ENCODE data around the gene TPRG1L.

Gene TPRG1L

DNA sequence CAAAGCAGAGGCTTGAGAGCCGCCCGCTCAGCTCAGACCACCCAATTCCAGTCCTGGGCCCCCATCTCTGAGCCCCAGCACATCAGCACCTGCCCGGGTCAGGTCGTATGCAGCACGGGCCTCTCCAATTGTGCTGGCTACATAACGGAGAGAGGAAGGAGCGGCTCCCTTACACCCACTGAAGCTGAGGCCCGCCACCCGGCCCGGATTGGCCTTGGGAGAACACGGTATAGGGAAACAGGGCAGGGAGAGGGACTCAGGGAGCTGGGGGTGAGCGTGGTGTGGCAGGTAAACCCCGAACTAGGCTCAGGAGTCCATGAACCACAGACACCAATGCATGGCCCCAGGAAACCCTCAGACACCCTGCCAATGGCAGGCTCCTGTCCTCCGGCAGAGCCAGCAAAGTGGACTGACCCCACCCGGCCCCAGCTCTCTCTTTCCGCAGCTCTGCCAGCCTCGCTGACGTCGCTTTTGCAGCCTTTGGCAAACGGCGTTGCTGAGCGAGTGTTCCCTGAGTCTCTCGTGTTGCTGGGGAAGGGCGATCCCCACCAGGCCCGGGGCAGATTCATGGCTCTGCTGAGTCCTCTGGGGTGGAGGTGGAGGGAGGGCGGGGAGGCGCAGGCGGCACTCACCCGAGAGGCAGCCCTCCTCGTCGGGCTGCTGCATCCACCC is 30.0 kb upstream of the TPRG1L start:
- DNase-seq = no peak

DNA sequence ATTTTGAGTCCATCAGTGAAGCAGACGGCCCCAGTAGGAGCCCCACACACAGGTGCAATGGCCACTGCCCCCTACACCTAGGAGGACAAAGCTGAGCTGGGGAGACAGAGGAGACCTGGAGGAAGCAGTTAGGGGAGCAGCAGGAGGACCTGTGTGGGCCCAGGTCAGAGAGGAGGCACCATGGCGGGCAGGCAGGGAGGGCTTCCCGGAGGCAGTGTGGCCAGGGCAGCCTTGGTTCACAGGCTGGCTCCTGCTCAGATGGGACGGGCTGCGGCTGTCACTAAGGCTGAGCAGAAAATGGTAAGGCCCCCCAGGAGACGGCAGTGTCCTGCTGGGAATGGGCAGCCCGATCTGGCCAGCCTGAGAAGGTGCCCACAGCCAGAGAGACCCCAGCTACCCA is 28.9 kb upstream of the TPRG1L start:
- DNase-seq = no peak

DNA sequence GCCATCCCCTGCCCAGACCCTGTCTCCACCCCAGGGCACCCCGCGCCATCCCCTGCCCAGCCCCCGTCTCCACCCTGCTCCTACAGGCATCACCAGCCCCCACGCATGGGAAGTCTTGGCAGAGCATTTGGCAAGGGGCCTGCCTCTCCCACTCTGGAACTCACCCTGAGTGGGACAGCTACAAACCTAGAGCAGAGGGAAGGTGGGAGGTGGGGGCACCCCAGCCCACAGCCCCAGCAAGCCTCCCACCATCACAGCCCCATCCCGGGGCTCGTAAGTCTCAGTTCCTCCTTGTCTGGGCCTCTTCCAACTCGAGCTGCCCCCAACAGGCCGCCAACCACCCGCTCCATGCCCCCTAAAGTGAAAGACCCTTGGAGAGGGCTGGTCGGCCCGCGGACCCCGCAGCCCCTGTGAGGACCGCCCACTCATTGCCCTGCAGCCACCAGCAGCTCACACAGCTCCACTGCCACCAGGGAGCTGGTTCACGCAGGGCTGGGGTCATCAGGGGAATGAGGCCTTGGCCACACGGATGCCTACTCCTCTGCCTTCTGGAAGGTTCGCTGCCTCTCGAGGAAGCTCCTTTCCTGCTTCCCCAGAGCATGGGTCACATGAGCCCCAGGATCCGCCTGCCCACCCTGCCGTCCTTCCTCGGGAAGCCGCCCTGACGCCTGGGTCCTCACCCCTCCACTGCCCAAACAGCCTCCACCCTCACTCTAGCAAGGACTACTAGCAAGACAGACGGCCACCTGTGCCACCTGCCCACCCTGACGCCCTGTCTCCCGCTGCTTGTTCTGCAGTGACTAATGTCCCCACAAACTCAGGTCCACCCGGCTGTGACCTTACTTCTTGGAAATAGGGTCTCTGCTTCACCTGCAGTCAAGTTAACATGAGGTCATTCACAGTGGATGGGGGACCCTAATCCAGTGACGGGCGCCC is 27.9 kb upstream of the TPRG1L start:
- DNase-seq = no peak

DNA sequence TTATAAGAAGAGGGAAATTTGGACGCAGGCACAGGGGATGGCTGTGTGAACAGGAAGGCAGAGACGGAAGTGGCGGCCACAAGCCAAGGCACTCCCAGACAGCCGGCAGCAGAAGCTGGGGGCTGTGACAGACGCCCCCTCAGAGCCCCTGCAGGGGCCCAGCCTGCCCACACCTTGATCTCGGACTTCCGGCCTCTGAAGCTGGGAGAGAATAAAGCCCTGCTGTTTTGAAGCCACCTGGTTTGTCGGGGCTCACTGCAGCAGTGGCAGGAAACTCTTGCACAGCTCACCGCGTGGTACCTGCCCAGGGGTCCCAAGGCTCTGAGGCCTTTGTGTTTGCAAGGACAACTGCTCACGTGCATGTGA is 27.2 kb upstream of the TPRG1L start:
- DNase-seq = no peak

DNA sequence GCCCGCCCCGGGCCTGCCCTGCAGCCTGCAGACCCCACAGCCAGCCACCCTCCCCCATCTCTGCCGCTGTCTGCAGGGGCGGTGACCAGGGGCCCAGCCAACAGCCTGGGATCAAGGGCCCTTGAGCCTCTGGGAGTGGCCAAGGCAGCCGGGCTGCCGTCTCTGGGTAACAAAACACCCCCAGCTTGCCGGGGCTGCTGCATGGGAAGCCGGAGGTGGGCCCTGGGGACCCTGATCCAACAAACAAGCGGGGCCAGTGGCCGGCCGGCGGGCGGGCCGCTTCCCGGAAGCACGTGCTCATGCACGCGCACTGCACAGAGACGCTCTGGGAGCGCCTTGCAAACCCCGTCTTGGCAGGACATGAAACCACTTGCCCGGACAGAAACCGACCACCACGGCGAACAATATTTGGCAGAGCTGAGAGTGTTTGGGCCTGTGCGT is 26.7 kb upstream of the TPRG1L start:
- DNase-seq = no peak

DNA sequence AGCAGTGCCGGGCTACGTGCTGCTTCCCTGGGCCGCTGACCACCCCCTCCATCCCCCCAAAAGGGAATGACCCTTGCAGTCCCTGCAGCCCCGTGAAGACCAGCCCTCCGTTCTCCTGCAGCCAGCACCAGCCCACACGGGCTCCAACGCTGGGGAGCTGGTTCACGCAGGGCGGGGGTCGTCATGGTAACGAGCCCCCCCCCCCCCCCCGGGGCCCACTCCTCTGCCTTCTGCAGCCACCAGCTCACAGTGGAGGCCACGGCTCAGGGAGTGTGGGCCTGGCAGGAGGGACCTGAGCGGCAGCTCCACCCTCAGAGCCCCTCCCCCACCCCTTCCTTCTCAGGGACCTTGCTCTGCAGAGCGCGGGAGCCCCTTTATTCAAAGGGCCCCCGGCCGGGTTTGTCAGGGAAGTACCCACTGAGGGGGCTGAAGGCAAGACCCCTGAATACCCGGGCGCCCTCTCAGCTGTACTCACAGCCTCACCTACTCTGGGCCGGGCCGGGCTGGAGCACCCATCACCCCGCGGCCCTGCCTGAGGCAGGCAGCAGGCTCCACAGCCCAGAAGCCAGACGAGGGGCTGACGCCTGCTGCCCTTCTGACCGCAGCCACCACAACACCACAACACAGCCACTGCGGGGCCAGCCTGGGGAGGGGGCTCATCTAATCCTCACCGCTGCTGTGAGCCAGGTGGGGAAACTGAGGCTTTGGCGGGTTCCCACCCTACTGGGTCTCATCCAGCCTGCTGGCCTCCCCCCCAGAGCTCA is 26.1 kb upstream of the TPRG1L start:
- DNase-seq = no peak

DNA sequence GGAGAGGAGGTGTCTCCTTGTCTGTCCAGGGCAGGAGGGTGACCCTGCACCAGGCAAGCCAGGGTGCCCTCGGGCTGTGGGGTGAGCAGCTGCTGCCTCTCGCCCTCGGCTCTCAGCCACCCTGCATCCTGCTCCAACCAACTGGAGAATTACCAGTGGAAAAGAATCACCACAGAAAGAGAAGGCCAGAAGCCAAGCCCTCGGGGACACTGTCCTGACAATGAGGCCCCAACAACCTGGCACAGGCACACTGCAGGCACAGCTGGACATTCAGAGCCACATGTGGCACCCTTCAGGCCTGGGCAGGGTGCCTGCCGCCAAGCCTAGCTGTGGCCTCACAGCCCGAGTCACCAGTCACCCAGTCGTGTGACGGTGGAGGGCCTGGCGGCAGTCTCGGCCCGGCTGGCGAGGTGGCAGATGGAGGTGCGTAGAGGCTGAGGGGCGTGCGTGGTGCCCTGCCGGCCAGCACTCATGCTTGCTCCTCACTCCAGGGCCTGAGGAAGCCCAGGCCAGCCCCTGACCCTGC is 25.5 kb upstream of the TPRG1L start:
- no peak for DNase-seq

DNA sequence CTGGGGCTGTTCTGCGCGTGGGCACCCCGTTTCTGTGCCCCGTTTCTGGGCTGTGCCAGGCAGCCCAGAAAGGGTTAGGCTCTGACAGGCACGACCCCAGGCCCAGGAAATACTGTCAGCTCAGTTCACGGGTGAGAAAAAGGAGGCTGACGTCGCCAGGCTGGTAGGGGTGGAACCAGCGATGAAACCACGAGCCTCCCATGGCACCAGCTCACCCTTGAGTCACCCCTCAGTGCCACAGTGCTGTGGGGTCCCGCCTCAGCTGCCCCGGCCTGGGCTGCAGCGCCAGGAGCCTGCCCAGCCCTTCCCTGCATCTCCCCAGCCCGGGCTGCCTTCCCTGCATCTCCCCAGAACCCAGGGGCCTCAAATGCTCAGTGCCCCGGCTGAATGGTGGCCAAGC is 25.0 kb upstream of the TPRG1L start:
- no peak for DNase-seq

DNA sequence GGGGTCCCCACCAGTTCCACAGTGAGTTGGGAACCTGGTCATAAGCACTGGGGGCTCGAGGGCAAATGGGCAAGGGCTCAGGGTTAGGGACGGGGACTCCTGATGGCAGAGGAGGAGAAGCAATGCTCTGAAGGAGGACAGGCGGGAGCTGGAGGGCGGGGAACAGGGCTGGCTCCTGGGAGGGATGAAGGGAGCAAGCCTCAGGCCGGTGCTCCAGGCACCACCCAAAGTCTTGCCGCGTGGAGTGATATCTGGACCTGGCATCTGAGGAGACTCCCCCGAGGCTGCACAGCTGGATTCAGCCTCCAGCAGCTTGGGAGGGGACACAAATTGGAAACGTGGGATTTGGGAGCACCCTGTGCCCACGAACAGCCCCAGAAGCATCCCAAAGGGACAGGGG is 24.5 kb upstream of the TPRG1L start:
- no peak for DNase-seq

DNA sequence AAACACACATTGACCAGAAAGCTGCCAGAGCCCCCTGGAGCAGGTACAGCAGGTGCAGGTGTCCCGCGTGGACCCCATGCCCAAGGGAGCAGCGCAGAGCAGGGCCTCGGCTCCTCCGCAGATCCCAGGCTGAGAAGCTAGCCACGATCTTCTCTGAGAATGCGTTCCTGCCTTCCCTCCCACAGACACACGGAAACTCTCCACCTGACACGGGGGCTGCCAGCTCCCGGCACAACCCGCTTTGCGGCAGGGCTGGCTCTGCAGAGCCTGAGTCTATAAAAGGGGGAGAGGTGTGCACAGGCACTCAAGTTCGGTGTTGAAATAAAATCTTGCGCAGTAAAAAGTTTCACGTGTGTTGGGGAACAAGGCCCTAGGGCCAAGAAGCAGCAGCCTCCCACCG is 23.1 kb upstream of the TPRG1L start:
- DNase-seq = no peak

DNA sequence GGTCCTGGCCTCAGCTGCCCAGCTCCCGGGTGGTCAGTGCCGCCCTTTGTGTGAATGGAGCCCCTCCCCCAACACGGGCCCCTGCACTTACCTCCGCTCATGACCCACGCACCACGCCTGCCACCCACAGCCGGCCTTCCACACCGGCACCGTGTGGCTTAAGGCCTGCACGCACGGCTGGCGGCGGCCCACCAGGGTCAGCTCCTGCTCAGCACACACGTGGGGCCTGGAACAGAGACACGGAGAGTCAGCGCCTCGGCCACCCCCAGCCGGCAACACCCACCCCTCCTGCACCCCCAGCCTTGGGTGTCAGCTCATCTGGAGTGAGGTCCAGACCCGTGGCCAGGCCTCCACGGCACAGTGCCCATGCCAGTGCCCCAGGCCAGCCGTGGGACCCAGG is 22.4 kb upstream of the TPRG1L start:
- no peak for DNase-seq

DNA sequence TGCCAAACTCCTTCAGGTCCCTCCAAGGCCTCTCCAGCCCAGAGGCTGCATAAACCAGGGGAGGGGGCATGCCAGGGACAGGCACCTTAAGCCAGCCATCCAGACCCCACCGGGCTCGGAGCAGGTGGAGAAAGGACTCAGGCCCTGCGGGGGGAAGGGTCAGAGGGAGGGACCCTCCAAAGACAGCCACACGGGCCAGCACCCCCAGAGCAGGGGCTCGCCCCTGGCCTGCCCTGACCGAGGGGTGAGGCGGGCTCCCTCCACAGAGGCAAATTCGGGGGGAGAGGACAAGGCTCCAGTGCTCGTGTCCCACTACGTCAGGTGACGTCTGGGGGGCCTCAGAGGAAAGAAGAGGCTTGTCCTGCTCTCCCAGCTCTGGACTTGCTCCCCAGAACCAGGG is 21.7 kb upstream of the TPRG1L start:
- DNase-seq = no peak

DNA sequence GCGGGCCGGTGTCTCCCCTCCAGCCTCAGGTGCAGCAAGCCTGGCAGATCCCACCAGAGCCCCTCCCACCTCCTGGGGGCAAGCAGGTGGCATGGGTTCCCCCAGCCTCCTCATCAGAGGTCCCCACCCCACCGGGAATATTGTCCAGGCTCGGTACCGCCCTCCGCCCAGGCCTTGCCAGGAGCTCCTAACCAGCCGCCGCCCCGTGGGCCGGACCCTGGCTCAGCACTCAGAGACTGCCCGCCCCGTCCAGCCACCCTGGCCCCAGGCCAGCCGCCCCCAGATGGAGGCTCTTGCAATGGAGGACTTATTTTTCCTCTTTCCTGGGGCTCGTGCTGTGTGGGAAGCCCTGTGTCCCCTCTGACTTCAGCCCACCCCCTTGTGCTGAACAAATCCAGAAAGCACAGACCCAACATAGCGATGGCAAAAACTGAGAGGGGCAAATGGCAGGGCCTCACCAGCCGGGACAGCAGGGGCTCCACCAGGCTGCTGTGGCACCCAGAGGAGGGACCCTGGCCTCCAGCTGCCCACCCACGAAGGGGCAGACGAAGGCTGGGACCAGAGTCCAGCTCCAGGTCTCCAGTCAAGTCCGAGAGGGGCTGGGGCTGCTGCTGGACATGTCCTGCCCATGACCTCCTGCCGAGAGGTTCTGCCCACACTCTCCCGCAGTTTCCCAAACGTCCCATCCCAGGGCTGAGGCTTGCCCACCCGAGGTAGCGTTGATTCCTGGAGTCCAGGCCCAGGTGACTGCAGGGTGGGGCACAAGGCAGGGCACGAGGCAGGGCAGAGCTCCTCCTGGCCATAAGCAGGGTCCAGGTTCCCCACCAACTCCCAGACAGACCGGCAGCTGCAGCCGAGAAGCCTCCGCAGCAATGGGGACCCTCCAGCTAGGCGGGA is 21.0 kb upstream of the TPRG1L start:
- DNase-seq = no peak

DNA sequence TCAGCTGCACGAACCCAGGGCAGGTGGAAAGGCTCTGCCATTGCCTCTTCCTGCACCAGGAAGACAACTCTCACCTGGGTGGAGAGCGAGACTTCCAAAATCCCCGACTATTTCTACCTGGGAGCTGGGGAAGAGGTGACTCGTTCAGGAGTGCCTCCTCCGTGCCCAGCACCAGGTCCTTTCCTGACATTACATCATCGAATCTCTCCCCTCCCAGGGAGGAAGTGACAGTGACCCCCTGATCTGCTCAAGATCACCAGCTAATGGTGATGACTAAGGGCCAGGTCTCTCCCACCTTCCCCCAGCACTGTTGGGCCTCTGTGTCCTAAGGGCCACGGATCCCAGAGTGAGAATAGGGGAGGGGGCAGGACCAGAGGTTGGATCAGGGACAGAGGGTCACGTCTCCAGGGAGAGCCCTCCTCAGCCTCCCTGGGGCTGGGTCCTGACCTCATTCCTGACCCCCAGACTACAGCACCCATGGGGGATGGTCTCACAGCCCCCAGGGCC is 20.3 kb upstream of the TPRG1L start:
- DNase-seq = no peak

DNA sequence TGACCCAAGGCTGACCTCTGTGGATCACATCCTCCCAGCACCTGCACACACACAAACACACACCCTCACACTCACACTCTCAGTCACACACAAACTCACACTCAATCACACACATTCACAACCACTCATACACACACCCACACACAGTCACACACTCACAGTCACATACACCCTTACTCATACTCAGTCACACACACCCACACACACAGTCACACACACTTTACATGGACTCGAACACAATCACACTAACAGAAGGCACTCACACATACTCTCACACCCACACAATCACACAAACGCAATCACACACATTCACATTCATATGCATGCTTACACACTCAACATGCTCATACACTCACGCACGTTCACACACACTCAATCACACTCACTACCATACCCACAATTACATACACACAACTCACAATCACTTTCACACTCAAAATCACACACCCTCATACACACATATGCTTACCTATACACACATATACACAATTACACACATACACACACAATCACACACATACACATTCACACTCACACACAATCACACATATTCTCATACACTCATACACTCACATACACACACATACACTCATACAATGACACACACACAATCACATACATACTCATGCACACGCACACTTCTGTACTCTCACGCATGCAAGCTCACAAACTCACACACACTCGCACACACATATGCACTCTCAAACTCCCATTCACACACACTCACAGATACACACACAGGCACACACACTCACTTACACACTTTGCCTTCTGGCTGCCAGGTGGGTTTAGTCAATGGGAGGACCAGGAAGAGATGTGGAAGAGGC is 19.6 kb upstream of the TPRG1L start:
- no peak for DNase-seq

DNA sequence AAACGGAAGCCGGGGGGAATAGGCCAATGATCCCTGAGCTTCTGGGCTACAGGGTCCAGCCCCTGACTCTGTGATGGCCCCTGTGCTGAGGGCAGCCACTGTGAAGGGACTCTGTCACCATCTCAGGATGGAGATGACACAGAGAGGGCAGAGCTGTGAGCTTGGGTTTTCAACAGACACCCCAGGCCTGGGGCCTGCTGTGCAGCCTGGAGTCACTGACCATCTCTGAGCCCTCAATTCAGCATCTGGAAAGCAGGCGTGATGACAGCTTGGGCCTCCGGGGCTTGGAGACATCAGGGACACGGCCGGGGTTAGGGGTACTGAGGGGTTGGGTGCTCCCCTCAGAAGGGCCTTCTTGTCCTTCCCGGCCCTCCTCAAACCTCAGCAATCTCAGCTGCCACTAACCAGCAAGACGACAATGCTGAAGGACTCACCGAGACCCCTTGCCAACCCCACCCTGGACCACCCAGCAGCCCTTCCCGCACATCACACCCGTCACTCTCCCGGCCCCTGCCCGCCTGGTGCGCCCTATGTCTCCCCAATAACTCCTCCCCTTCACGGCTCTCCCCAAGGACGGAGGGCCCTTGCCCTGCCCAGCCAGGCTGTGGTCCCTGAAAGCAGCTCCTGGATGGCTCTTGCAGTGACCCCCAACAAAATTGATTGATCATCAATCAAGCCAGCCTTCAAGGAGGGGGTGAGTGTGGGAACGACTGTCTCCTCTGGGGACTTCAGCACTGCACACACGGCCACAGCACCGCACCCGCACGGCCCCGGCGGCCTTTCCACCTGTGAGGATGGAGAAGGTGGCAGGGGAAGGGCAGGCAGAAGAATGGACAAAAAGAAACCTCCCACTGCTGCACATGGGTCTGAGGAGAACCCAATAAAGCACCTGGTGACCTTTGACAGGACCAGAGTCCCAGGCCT is 17.8 kb upstream of the TPRG1L start:
- no peak for DNase-seq

DNA sequence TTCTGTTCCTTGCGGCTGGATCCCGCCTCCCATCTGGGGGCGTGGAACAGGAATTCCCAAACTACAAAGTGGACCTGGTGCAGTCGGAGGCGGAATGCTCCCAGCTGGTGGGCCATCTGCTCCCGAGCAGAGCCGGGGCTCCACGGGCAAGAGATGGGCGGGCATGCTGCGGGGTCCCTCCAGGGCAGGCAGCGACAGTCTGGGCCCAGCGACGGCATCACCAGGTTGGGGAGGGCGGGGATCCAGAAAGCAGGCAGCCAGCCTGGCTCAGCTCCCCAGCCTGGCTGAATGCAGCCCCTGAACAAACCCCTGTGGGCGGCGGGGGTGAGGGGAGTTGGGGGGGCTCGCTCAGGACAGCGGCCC is 17.1 kb upstream of the TPRG1L start:
- DNase-seq = no peak

DNA sequence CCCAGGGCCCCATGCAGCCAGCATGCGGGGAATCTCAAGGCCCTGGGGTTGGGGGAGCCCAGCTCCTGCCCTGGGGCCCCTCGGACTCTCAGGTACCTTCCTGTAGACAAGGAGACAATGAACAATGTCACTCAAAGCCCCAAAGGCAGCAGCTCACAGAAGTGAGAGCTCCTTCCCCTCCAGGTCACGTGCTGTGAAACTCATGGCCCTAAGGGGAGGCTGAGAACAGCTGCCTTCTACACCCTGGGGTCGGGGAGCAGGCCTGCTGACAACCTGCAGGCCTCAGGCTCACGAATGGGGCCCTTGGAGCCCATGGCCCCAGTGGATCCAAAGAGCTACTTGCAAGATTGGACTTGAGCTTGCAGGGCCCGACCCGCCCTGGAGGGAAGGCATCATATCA is 16.7 kb upstream of the TPRG1L start:
- no peak for DNase-seq

DNA sequence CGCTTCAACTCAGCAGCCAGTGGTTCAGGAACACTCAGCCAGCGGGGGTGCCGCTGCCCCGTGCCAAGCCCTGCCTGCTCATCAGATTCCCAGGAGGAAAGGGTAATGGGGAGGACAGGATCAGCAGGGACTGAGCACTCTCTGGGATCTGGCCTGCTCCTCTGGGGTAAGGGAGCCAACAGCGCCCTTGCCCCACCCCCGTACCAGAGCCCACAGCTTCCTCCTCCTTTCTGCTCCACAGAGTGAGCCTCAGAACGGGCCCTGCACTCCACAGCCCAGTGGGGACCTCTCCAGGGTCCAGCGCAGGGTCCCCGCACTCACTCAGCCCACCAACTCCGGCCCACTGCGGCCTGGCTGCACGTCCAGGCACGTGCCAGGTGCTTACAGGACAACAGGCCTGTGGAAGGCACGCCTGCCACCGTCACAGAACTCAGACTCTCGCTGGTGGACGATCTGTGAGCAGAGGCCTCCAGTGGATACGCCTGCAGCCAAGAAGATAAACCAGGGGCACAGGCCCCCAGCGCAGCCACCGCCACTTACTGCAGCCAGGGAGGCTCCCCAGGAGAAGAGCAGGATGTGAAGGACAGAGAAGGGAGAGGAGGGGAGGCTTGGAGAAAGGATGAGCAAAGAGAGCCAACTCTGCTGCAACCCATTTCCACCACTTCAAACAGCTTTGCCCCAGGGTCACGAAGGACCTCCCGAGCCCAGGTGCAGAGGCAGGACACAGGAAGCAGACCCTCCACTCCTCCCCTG is 15.6 kb upstream of the TPRG1L start:
- no peak for DNase-seq

All from inflammatory macrophage treated with lipopolysaccharide for 4 hours (primary cell).